ENCODE measurements around the gene PPDPF. TPM values are rescaled to one million over a fixed set of nuclear protein-coding genes. Genes with fewer than 3 reads are reported as not detected.

The PPDPF gene
- total RNA-seq, 1 experiment from 2014 or later, result 243 TPM

- H3K4me3 ChIP-seq, result no peak overlapping the region
Measured at GRCh38 chr20:63487781-63488241, 32.8 kb upstream of the PPDPF start.

GRCh38 chr20:63488315-63489251, 32.0 kb upstream of the PPDPF start:
- TF ChIP-seq EZH2 (IDR thresholded peaks at IDR 0.05; ENCODE audit: low read depth) (no peak), CTCF (conservative IDR thresholded peaks at IDR 0.05) (no peak)
- DNase-seq, result no peak
- ChIA-PET POLR2A (ENCODE audit: unreplicated experiment) (no interaction called here), CTCF (no interaction called here)
- Histone ChIP-seq H3K9me2 (ENCODE audit: insufficient read depth) (no peaks in the 10 kb centered on the region), H4K20me1 (ENCODE audit: insufficient read depth) (no peaks in the 10 kb centered on the region), H3K79me2 (ENCODE audit: low read depth) (no peaks in the 10 kb centered on the region), H2AFZ (no peak overlapping the region), H3F3A (ENCODE audit: insufficient read depth, low read depth) (no peaks in the 10 kb centered on the region), H3K9me3 (ENCODE audit: insufficient read depth, low read depth) (no peaks in the 10 kb centered on the region), H3K27ac (no peak overlapping the region), H3K4me1 (replicated peaks; ENCODE audit: insufficient read depth) (no peaks in the 10 kb centered on the region), H3K27me3 (ENCODE audit: insufficient read depth, low read depth) (0 out of 2 replicates have a peak, but pooled peaks cover 3% of the 10 kb centered on the region), H3K4me3 (no peak overlapping the region), H3K4me2 (no peak overlapping the region), H3K36me3 (ENCODE audit: low read depth) (no peaks in the 10 kb centered on the region)
- intact Hi-C loops (cut with micrococcal nuclease; ENCODE audit: unreplicated experiment), result no loop called here
- BruUV-seq (replicated peaks), result TSS peak; percentile 25

More at GRCh38 chr20:63487781-63488241, 32.8 kb upstream of the PPDPF start:
- H3K4me2 ChIP-seq, result no peak overlapping the region
- H4K20me1 ChIP-seq (ENCODE audit: insufficient read depth), result no peaks in the 10 kb centered on the region
- H3K4me1 ChIP-seq (replicated peaks; ENCODE audit: insufficient read depth), result 0 out of 2 replicates have a peak, but pooled peaks cover 6% of the 10 kb centered on the region
- no TSS peak for BruUV-seq (replicated peaks)
- intact Hi-C loops (cut with micrococcal nuclease; ENCODE audit: unreplicated experiment), result no loop called here
- DNase-seq, result no peak
- H3K27ac ChIP-seq, result no peak overlapping the region
- no peaks in the 10 kb centered on the region for H3K9me3 ChIP-seq (ENCODE audit: insufficient read depth, low read depth)
- TF ChIP-seq CTCF (conservative IDR thresholded peaks at IDR 0.05), result no peak
- no peak for TF ChIP-seq EZH2 (IDR thresholded peaks at IDR 0.05; ENCODE audit: low read depth)
- no peaks in the 10 kb centered on the region for H3K79me2 ChIP-seq (ENCODE audit: low read depth)
- H3K27me3 ChIP-seq (ENCODE audit: insufficient read depth, low read depth), result peaks cover 10% of the 10 kb centered on the region; the same call in 1 of the 2 replicates
- no peak overlapping the region for H2AFZ ChIP-seq
- H3F3A ChIP-seq (ENCODE audit: insufficient read depth, low read depth), result peaks cover 4% of the 10 kb centered on the region; the same call in 1 of the 2 replicates
- H3K9me2 ChIP-seq (ENCODE audit: insufficient read depth), result no peaks in the 10 kb centered on the region
- ChIA-PET CTCF (no interaction called here), POLR2A (ENCODE audit: unreplicated experiment) (no interaction called here)
- no peaks in the 10 kb centered on the region for H3K36me3 ChIP-seq (ENCODE audit: low read depth)

GRCh38 chr20:63490416-63490815, 30.1 kb upstream of the PPDPF start:
- H3K36me3 ChIP-seq (ENCODE audit: low read depth), result no peaks in the 10 kb centered on the region
- H2AFZ ChIP-seq, result no peak overlapping the region
- TF ChIP-seq EZH2 (IDR thresholded peaks at IDR 0.05; ENCODE audit: low read depth), result no peak
- TF ChIP-seq CTCF (conservative IDR thresholded peaks at IDR 0.05), result no peak
- H4K20me1 ChIP-seq (ENCODE audit: insufficient read depth), result peaks cover 3% of the 10 kb centered on the region; the same call in 1 of the 2 replicates
- ChIA-PET POLR2A (ENCODE audit: unreplicated experiment) (no interaction called here), CTCF (no interaction called here)
- no peaks in the 10 kb centered on the region for H3K27me3 ChIP-seq (ENCODE audit: insufficient read depth, low read depth)
- H3K27ac ChIP-seq, result no peak overlapping the region
- no peaks in the 10 kb centered on the region for H3K79me2 ChIP-seq (ENCODE audit: low read depth)
- BruUV-seq (replicated peaks), result no TSS peak
- H3F3A ChIP-seq (ENCODE audit: insufficient read depth, low read depth), result no peaks in the 10 kb centered on the region
- no peaks in the 10 kb centered on the region for H3K4me1 ChIP-seq (replicated peaks; ENCODE audit: insufficient read depth)
- intact Hi-C loops (cut with micrococcal nuclease; ENCODE audit: unreplicated experiment), result loop anchor here (10.0 kb wide), 1 partner anchor 46 kb away; no protein-coding TSS in a partner anchor
- no peaks in the 10 kb centered on the region for H3K9me3 ChIP-seq (ENCODE audit: insufficient read depth, low read depth)
- DNase-seq, result no peak
- H3K4me2 ChIP-seq, result no peak overlapping the region
- no peak overlapping the region for H3K4me3 ChIP-seq
- no peaks in the 10 kb centered on the region for H3K9me2 ChIP-seq (ENCODE audit: insufficient read depth)

All from PC-9 (cell line).